ENCODE results near the gene SMIM5.

SMIM5 gene

DNA sequence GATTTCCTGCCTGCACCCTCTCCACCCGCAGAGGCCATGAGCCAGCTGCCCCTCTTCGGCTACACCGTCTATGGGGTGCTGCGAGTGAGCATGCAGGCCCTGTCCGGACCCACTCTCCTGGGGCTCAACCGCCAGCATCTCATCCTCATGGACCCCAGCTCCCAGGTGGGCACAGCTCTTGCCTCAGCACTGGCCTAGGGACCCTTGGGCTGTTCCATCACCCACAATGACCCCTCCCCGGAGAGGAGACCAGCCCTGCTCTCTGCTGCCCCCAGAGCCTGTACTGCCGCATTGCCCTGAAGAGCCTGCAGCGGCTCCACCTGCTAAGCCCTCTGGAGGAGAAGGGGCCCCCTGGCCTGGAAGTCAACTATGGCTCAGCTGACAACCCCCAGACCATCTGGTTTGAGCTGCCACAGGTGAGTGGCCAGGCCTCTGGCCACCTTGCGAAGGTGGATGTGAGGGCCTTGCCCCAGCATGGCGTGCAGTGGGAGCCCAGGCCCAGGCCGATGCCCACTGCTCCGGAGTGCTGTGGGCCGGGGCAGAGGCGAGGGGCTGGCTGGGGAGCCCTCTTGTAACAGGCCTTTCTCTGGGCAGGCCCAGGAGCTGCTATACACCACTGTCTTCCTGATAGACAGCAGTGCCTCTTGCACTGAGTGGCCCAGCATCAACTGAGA lies 7.3 kb upstream of the SMIM5 start:
- TF ChIP-seq EP300 (IDR thresholded peaks at IDR 0.05; ENCODE audit: borderline replicate concordance), result no peak
- 0 out of 2 replicates have a peak, but pooled peaks have one; percentile 45 for TF ChIP-seq ZBTB7A (IDR thresholded peaks at IDR 0.05; ENCODE audit: low read depth)
- TF ChIP-seq RAD21 (IDR thresholded peaks at IDR 0.05; ENCODE audit: low read depth), result peak; percentile 41; the same call in 1 of the 2 replicates

DNA sequence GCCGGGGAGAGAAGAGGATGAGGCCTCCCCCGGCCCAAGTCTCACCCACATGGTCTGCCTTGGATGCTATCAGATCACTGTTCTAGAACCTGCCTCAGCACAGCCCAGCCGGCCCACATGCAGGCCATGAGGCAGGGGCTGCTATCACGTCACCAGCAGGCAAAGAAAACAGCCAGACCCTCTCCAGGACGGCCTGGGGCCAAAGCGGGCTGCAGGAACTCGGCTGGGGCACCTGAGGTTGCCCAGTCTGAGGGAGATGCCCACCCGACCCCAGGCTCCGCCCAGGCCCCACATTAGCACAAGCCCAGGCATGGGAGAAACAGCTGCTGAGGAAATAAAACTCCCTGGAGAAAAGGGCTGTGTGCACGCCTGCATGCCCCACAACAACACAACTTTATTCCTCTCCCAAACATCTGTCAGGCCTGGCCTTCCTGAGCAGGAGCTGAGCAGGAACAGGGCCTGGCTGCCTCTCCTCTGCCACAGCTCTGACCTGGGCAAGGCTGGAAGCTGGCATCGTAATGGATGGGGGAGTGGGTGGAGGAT lies 6.7 kb upstream of the SMIM5 start:
- no peak for TF ChIP-seq TAF1 (IDR thresholded peaks at IDR 0.05; ENCODE audit: low read depth)
- TF ChIP-seq EP300 (IDR thresholded peaks at IDR 0.05; ENCODE audit: borderline replicate concordance), result no peak

DNA sequence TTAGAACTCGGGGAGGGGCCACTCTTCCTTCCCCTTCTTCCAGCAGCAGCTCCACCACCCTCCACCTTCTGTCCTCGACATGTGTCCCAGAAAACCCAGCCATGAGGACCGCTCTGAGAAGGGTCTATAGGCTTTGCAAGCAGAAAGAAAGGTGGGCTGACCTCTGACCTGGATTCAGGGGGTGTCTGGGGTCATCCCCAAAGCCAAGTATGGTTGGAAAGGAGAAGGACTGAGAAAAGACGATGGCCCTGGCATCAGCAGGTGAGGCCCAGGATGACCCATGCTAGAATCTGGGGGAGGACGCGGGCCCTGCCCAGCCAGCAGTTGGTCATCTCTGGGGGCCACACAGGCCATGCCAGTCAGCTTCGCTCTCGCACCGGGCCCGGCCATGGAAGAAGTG lies 6.1 kb upstream of the SMIM5 start:
- TF ChIP-seq CEBPB (IDR thresholded peaks at IDR 0.05) (no peak), FOXM1 (IDR thresholded peaks at IDR 0.05; ENCODE audit: borderline replicate concordance, low read depth) (no peak), TEAD4 (IDR thresholded peaks at IDR 0.05) (no peak), ZBTB7A (IDR thresholded peaks at IDR 0.05; ENCODE audit: low read depth) (no peak), YY1 (IDR thresholded peaks at IDR 0.05; ENCODE audit: low read depth) (no peak), EGR1 (IDR thresholded peaks at IDR 0.05) (no peak), CREB1 (IDR thresholded peaks at IDR 0.05; ENCODE audit: low read depth) (no peak), RAD21 (IDR thresholded peaks at IDR 0.05; ENCODE audit: low read depth) (no peak), TAF1 (IDR thresholded peaks at IDR 0.05; ENCODE audit: low read depth) (no peak), TCF12 (IDR thresholded peaks at IDR 0.05; ENCODE audit: low read depth) (no peak), NFIC (IDR thresholded peaks at IDR 0.05) (no peak), EP300 (IDR thresholded peaks at IDR 0.05; ENCODE audit: borderline replicate concordance) (no peak)
- TF ChIP-seq, protein P1, sequence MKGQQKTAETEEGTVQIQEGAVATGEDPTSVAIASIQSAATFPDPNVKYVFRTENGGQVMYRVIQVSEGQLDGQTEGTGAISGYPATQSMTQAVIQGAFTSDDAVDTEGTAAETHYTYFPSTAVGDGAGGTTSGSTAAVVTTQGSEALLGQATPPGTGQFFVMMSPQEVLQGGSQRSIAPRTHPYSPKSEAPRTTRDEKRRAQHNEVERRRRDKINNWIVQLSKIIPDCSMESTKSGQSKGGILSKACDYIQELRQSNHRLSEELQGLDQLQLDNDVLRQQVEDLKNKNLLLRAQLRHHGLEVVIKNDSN (IDR thresholded peaks at IDR 0.05), result no peak
- TF ChIP-seq, protein P2, sequence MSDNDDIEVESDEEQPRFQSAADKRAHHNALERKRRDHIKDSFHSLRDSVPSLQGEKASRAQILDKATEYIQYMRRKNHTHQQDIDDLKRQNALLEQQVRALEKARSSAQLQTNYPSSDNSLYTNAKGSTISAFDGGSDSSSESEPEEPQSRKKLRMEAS (IDR thresholded peaks at IDR 0.05), result no peak
- TF ChIP-seq, protein P3, sequence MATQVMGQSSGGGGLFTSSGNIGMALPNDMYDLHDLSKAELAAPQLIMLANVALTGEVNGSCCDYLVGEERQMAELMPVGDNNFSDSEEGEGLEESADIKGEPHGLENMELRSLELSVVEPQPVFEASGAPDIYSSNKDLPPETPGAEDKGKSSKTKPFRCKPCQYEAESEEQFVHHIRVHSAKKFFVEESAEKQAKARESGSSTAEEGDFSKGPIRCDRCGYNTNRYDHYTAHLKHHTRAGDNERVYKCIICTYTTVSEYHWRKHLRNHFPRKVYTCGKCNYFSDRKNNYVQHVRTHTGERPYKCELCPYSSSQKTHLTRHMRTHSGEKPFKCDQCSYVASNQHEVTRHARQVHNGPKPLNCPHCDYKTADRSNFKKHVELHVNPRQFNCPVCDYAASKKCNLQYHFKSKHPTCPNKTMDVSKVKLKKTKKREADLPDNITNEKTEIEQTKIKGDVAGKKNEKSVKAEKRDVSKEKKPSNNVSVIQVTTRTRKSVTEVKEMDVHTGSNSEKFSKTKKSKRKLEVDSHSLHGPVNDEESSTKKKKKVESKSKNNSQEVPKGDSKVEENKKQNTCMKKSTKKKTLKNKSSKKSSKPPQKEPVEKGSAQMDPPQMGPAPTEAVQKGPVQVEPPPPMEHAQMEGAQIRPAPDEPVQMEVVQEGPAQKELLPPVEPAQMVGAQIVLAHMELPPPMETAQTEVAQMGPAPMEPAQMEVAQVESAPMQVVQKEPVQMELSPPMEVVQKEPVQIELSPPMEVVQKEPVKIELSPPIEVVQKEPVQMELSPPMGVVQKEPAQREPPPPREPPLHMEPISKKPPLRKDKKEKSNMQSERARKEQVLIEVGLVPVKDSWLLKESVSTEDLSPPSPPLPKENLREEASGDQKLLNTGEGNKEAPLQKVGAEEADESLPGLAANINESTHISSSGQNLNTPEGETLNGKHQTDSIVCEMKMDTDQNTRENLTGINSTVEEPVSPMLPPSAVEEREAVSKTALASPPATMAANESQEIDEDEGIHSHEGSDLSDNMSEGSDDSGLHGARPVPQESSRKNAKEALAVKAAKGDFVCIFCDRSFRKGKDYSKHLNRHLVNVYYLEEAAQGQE (IDR thresholded peaks at IDR 0.05; ENCODE audit: low read depth), result no peak

DNA sequence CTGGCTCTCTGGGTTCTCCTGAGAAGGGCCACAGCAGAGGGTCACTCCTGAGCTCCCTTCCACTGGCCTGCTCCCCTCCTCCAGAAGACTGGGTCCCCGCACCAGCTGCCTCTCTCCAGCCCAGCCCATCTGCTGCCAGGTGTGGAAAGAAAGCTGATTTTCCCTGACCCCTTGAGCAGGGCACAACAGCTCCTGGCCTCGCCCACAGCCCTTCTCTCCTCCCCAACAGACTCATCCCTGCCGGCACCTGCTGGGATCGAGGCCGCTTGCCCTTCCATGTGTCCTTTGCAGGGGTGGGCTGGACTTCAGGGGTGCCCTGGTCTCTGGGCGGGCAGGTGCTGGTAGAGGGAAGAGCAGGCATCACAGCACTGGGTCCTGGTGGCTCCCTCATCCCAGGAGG lies 4.8 kb upstream of the SMIM5 start:
- TF ChIP-seq NFIC (IDR thresholded peaks at IDR 0.05) (no peak), FOXM1 (IDR thresholded peaks at IDR 0.05; ENCODE audit: borderline replicate concordance, low read depth) (no peak), TCF12 (IDR thresholded peaks at IDR 0.05; ENCODE audit: low read depth) (no peak), ZBTB7A (IDR thresholded peaks at IDR 0.05; ENCODE audit: low read depth) (no peak), TAF1 (IDR thresholded peaks at IDR 0.05; ENCODE audit: low read depth) (no peak), YY1 (IDR thresholded peaks at IDR 0.05; ENCODE audit: low read depth) (no peak), CEBPB (IDR thresholded peaks at IDR 0.05) (no peak), CREB1 (IDR thresholded peaks at IDR 0.05; ENCODE audit: low read depth) (no peak), RAD21 (IDR thresholded peaks at IDR 0.05; ENCODE audit: low read depth) (no peak), EGR1 (IDR thresholded peaks at IDR 0.05) (no peak), TEAD4 (IDR thresholded peaks at IDR 0.05) (no peak), EP300 (IDR thresholded peaks at IDR 0.05; ENCODE audit: borderline replicate concordance) (no peak)
- TF ChIP-seq, protein P2 (IDR thresholded peaks at IDR 0.05), result no peak
- TF ChIP-seq, protein P3 (IDR thresholded peaks at IDR 0.05; ENCODE audit: low read depth), result no peak
- TF ChIP-seq, protein P1 (IDR thresholded peaks at IDR 0.05), result no peak

DNA sequence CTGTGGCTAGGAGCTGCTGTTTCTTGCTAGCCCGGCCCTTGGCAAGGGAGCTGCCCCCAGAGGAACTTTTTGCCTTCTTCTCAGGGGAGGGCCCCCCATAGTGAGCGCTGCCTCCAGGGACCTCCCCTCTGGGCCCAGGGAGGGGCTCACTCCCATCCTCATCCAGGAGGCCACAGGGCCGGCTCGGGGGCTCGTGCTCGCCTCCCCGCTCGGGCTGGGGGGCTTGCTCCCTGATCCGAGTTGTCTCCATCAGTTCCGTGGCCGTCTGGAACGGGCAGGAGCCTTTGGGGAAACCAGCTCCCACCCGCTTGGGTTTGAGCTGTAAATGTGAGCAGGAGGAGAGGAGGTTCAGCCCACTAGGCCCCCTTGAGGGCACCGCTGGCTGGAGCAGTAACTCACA lies 4.1 kb upstream of the SMIM5 start:
- no peak for TF ChIP-seq CREB1 (IDR thresholded peaks at IDR 0.05; ENCODE audit: low read depth)
- no peak for TF ChIP-seq CEBPB (IDR thresholded peaks at IDR 0.05)
- TF ChIP-seq NFIC (IDR thresholded peaks at IDR 0.05), result no peak
- TF ChIP-seq EGR1 (IDR thresholded peaks at IDR 0.05), result no peak
- no peak for TF ChIP-seq FOXM1 (IDR thresholded peaks at IDR 0.05; ENCODE audit: borderline replicate concordance, low read depth)
- no peak for TF ChIP-seq TCF12 (IDR thresholded peaks at IDR 0.05; ENCODE audit: low read depth)
- no peak for TF ChIP-seq TEAD4 (IDR thresholded peaks at IDR 0.05)
- no peak for TF ChIP-seq ZBTB7A (IDR thresholded peaks at IDR 0.05; ENCODE audit: low read depth)
- TF ChIP-seq, protein P2 (IDR thresholded peaks at IDR 0.05), result no peak
- no peak for TF ChIP-seq TAF1 (IDR thresholded peaks at IDR 0.05; ENCODE audit: low read depth)
- TF ChIP-seq, protein P3 (IDR thresholded peaks at IDR 0.05; ENCODE audit: low read depth), result no peak
- no peak for TF ChIP-seq RAD21 (IDR thresholded peaks at IDR 0.05; ENCODE audit: low read depth)
- TF ChIP-seq EP300 (IDR thresholded peaks at IDR 0.05; ENCODE audit: borderline replicate concordance), result no peak
- TF ChIP-seq, protein P1 (IDR thresholded peaks at IDR 0.05), result no peak
- TF ChIP-seq YY1 (IDR thresholded peaks at IDR 0.05; ENCODE audit: low read depth), result no peak

All from Ishikawa (cell line).